ENCODE results near the gene MMP17. TPM values are rescaled to one million over a fixed set of nuclear protein-coding genes. Genes with fewer than 3 reads are reported as not detected.

Gene MMP17
- total RNA-seq, 1 donor from 2014 or later = 12.6 TPM

GRCh38 chr12:131857908-131858850, 30.0 kb downstream of the MMP17 start:
- intact Hi-C loops (cut with DNase I) = loop anchor here (10.0 kb wide), 1 partner anchor 167 kb away; no protein-coding TSS in a partner anchor
- DNase-seq (ENCODE audit: low spot score) (no peak), ATAC-seq (no peak)

GRCh38 chr12:131860472-131861260, 32.5 kb downstream of the MMP17 start:
- DNase-seq (ENCODE audit: low spot score) (peak; percentile 53), ATAC-seq (peak; percentile 82)
- intact Hi-C loops (cut with DNase I) = no loop called here

GRCh38 chr12:131861261-131862083, 33.3 kb downstream of the MMP17 start:
- intact Hi-C loops (cut with DNase I) = no loop called here
- DNase-seq (ENCODE audit: low spot score) (no peak), ATAC-seq (no peak)

GRCh38 chr12:131862084-131862441, 33.9 kb downstream of the MMP17 start:
- intact Hi-C loops (cut with DNase I) = no loop called here
- DNase-seq (ENCODE audit: low spot score) (no peak), ATAC-seq (no peak)

- no peak for DNase-seq (ENCODE audit: low spot score)
- no peak for ATAC-seq
- intact Hi-C loops (cut with DNase I) = no loop called here
These were observed 34.4 kb downstream of the MMP17 start for GRCh38 chr12:131862600-131862993.

GRCh38 chr12:131862994-131863710, 35.0 kb downstream of the MMP17 start:
- ATAC-seq (peak; percentile 27), DNase-seq (ENCODE audit: low spot score) (no peak)
- intact Hi-C loops (cut with DNase I) = no loop called here

GRCh38 chr12:131863711-131864396, 35.7 kb downstream of the MMP17 start:
- ATAC-seq (no peak), DNase-seq (ENCODE audit: low spot score) (no peak)
- intact Hi-C loops (cut with DNase I) = no loop called here

GRCh38 chr12:131864469-131864868, 36.3 kb downstream of the MMP17 start:
- no peak for ATAC-seq
- intact Hi-C loops (cut with DNase I) = no loop called here
- DNase-seq (ENCODE audit: low spot score) = no peak

- ATAC-seq (no peak), DNase-seq (ENCODE audit: low spot score) (no peak)
- intact Hi-C loops (cut with DNase I) = no loop called here
These were observed 37.1 kb downstream of the MMP17 start for GRCh38 chr12:131865180-131865875.

GRCh38 chr12:131867471-131867870, 39.3 kb downstream of the MMP17 start:
- intact Hi-C loops (cut with DNase I) = no loop called here
- no peak for ATAC-seq
- DNase-seq (ENCODE audit: low spot score) = no peak

- DNase-seq (ENCODE audit: low spot score) = no peak
- intact Hi-C loops (cut with DNase I) = no loop called here
- ATAC-seq = no peak
These were observed 39.9 kb downstream of the MMP17 start for GRCh38 chr12:131867891-131868675.

- ATAC-seq = no peak
- intact Hi-C loops (cut with DNase I) = no loop called here
These were observed 41.8 kb downstream of the MMP17 start for GRCh38 chr12:131869871-131870418.

GRCh38 chr12:131871677-131872076, 43.5 kb downstream of the MMP17 start:
- ATAC-seq (no peak), DNase-seq (ENCODE audit: low spot score) (no peak)
- intact Hi-C loops (cut with DNase I) = no loop called here

More at GRCh38 chr12:131869871-131870418, 41.8 kb downstream of the MMP17 start:
- DNase-seq (ENCODE audit: low spot score) = no peak

- ATAC-seq = no peak
- intact Hi-C loops (cut with DNase I) = no loop called here
- DNase-seq (ENCODE audit: low spot score) = no peak
These were observed 44.2 kb downstream of the MMP17 start for GRCh38 chr12:131872154-131873051.

- no peak for DNase-seq (ENCODE audit: low spot score)
- intact Hi-C loops (cut with DNase I) = no loop called here
- no peak for ATAC-seq
These were observed 45.1 kb downstream of the MMP17 start for GRCh38 chr12:131873293-131873692.

All from sciatic nerve (tissue), 2 donors.